Measurements from ENCODE around the gene PDSS2. TPM values are rescaled to one million over a fixed set of nuclear protein-coding genes. Genes with fewer than 3 reads are reported as not detected.
"Not testable (repeated sequence)": the region's sequence is repeated elsewhere in the genome, so short reads cannot be mapped to it uniquely, and the experiment has no call there.

PDSS2 gene
- total RNA-seq, 1 donor = 4.0 TPM

GRCh38 chr6:107488875-107489635 lies 29.7 kb upstream of the PDSS2 start:
- H3K9me3 ChIP-seq (ENCODE audit: low read depth, low read length) = no peaks in the 10 kb centered on the region
- peak overlapping the region; percentile 28 for H3K4me3 ChIP-seq (ENCODE audit: low read length)
- H3K4me1 ChIP-seq (ENCODE audit: insufficient read depth, low read length) = peaks cover 29% of the 10 kb centered on the region
- peaks cover 90% of the 10 kb centered on the region for H3K27me3 ChIP-seq (ENCODE audit: insufficient read depth, low read length)

GRCh38 chr6:107488174-107488874 lies 29.0 kb upstream of the PDSS2 start:
- peaks cover 29% of the 10 kb centered on the region for H3K4me1 ChIP-seq (ENCODE audit: insufficient read depth, low read length)
- H3K9me3 ChIP-seq (ENCODE audit: low read depth, low read length) = no peaks in the 10 kb centered on the region
- no peak overlapping the region for H3K4me3 ChIP-seq (ENCODE audit: low read length)
- peaks cover 86% of the 10 kb centered on the region for H3K27me3 ChIP-seq (ENCODE audit: insufficient read depth, low read length)

GRCh38 chr6:107485157-107485556 lies 25.8 kb upstream of the PDSS2 start:
- H3K4me3 ChIP-seq (ENCODE audit: low read length) = no peak overlapping the region
- H3K4me1 ChIP-seq (ENCODE audit: insufficient read depth, low read length) = peaks cover 18% of the 10 kb centered on the region
- peaks cover 70% of the 10 kb centered on the region for H3K27me3 ChIP-seq (ENCODE audit: insufficient read depth, low read length)
- H3K9me3 ChIP-seq (ENCODE audit: low read depth, low read length) = no peaks in the 10 kb centered on the region

GRCh38 chr6:107479089-107479690 lies 19.8 kb upstream of the PDSS2 start:
- no peak overlapping the region for H3K4me3 ChIP-seq (ENCODE audit: low read length)
- peaks cover 21% of the 10 kb centered on the region for H3K27me3 ChIP-seq (ENCODE audit: insufficient read depth, low read length)
- H3K9me3 ChIP-seq (ENCODE audit: low read depth, low read length) = no peaks in the 10 kb centered on the region
- H3K4me1 ChIP-seq (ENCODE audit: insufficient read depth, low read length) = no peaks in the 10 kb centered on the region

- H3K4me1 ChIP-seq (ENCODE audit: insufficient read depth, low read length); H3K9me3 ChIP-seq (ENCODE audit: low read depth, low read length); H3K4me3 ChIP-seq (ENCODE audit: low read length): not testable (repeated sequence)
- peaks cover 14% of the 10 kb centered on the region for H3K27me3 ChIP-seq (ENCODE audit: insufficient read depth, low read length)
These were observed 16.5 kb upstream of the PDSS2 start for GRCh38 chr6:107475826-107476225.

GRCh38 chr6:107475360-107475759 lies 16.0 kb upstream of the PDSS2 start:
- H3K4me1 ChIP-seq (ENCODE audit: insufficient read depth, low read length); H3K27me3 ChIP-seq (ENCODE audit: insufficient read depth, low read length); H3K9me3 ChIP-seq (ENCODE audit: low read depth, low read length); H3K4me3 ChIP-seq (ENCODE audit: low read length): not testable (repeated sequence)

- H3K9me3 ChIP-seq (ENCODE audit: low read depth, low read length) = no peaks in the 10 kb centered on the region
- no peaks in the 10 kb centered on the region for H3K4me1 ChIP-seq (ENCODE audit: insufficient read depth, low read length)
- no peak overlapping the region for H3K4me3 ChIP-seq (ENCODE audit: low read length)
- peaks cover 12% of the 10 kb centered on the region for H3K27me3 ChIP-seq (ENCODE audit: insufficient read depth, low read length)
These were observed 14.3 kb upstream of the PDSS2 start for GRCh38 chr6:107473660-107474059.

GRCh38 chr6:107470364-107470763 lies 11.0 kb upstream of the PDSS2 start:
- peaks cover 19% of the 10 kb centered on the region for H3K27me3 ChIP-seq (ENCODE audit: insufficient read depth, low read length)
- no peak overlapping the region for H3K4me3 ChIP-seq (ENCODE audit: low read length)
- H3K9me3 ChIP-seq (ENCODE audit: low read depth, low read length) = no peaks in the 10 kb centered on the region
- H3K4me1 ChIP-seq (ENCODE audit: insufficient read depth, low read length) = no peaks in the 10 kb centered on the region

- Histone ChIP-seq H3K4me1 (ENCODE audit: insufficient read depth, low read length) (no peaks in the 10 kb centered on the region), H3K9me3 (ENCODE audit: low read depth, low read length) (no peaks in the 10 kb centered on the region)
These were observed 6.7 kb upstream of the PDSS2 start for GRCh38 chr6:107466062-107466461.

GRCh38 chr6:107460083-107460631 lies 793 bp upstream of the PDSS2 start:
- no peaks in the 10 kb centered on the region for H3K9me3 ChIP-seq (ENCODE audit: low read depth, low read length)
- peak overlapping the region; percentile 85 for H3K4me3 ChIP-seq (ENCODE audit: low read length)
- H3K4me1 ChIP-seq (ENCODE audit: insufficient read depth, low read length) = peaks cover 11% of the 10 kb centered on the region
- no peaks in the 10 kb centered on the region for H3K27me3 ChIP-seq (ENCODE audit: insufficient read depth, low read length)

More at GRCh38 chr6:107466062-107466461, 6.7 kb upstream of the PDSS2 start:
- no peak overlapping the region for H3K4me3 ChIP-seq (ENCODE audit: low read length)
- H3K27me3 ChIP-seq (ENCODE audit: insufficient read depth, low read length) = peaks cover 11% of the 10 kb centered on the region

- Histone ChIP-seq H3K27me3 (ENCODE audit: insufficient read depth, low read length) (no peaks in the 10 kb centered on the region), H3K9me3 (ENCODE audit: low read depth, low read length) (no peaks in the 10 kb centered on the region), H3K4me1 (ENCODE audit: insufficient read depth, low read length) (peaks cover 11% of the 10 kb centered on the region), H3K4me3 (ENCODE audit: low read length) (peak overlapping the region; percentile 85)
These were observed 587 bp downstream of the PDSS2 start for GRCh38 chr6:107458672-107459282.

GRCh38 chr6:107448776-107449175 lies 10.6 kb downstream of the PDSS2 start:
- Histone ChIP-seq H3K9me3 (ENCODE audit: low read depth, low read length) (peaks cover 11% of the 10 kb centered on the region), H3K27me3 (ENCODE audit: insufficient read depth, low read length) (no peaks in the 10 kb centered on the region), H3K4me1 (ENCODE audit: insufficient read depth, low read length) (no peaks in the 10 kb centered on the region), H3K4me3 (ENCODE audit: low read length) (no peak overlapping the region)

GRCh38 chr6:107447663-107448216 lies 11.6 kb downstream of the PDSS2 start:
- Histone ChIP-seq H3K9me3 (ENCODE audit: low read depth, low read length) (peaks cover 11% of the 10 kb centered on the region), H3K4me1 (ENCODE audit: insufficient read depth, low read length) (no peaks in the 10 kb centered on the region), H3K27me3 (ENCODE audit: insufficient read depth, low read length) (no peaks in the 10 kb centered on the region), H3K4me3 (ENCODE audit: low read length) (no peak overlapping the region)

GRCh38 chr6:107444277-107444676 lies 15.1 kb downstream of the PDSS2 start:
- Histone ChIP-seq H3K4me1 (ENCODE audit: insufficient read depth, low read length) (no peaks in the 10 kb centered on the region), H3K4me3 (ENCODE audit: low read length) (no peak overlapping the region), H3K9me3 (ENCODE audit: low read depth, low read length) (peaks cover 11% of the 10 kb centered on the region), H3K27me3 (ENCODE audit: insufficient read depth, low read length) (no peaks in the 10 kb centered on the region)

Measured in mononuclear cell (primary cell).